NCI-H510A (cell line): Measurements from ENCODE around the gene ECE1.

Experiments used
- DNase-seq: peaks from one replicate; lab custom pipeline; 2025; lab: John Stamatoyannopoulos, UW

Gene ECE1

DNA sequence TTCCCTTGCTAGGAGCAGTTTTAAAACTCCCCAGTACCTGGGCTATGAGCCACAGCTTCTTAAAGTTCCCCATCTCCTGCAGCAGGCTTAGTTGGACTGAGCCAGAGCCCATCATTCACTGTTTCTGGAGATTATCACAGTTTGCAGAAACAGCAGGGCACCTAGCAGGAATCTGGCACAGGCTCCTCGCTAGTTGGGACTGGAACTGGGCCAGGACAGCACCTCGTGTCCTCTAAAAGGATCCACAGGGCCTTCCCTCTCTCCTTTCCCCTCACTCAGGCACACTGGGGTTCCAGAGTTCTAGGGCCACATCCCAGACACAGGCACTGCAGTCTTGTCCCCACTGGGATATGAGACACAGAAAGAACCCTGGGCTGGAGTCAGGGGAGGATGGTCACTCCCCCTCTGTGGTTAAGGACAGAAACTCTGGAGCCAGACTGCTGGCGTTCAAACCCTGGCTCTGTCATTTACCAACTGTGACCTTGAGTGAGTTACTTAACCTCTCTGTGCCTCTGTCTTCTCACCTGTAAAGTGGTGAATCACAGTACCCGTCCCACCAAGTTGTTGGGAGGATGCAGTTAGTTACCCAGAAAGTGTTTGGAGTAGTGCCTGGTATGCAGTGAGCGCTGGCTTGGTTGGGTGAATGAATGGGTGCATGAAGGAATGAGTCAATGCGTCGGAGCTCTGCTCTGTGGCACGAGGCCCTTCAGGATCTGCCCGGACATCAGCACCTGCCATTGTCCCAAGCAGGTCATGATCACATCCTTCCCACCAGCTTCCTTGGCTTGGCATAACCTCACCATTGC lies 18.8 kb upstream of the ECE1 start:
- no peak for DNase-seq

DNA sequence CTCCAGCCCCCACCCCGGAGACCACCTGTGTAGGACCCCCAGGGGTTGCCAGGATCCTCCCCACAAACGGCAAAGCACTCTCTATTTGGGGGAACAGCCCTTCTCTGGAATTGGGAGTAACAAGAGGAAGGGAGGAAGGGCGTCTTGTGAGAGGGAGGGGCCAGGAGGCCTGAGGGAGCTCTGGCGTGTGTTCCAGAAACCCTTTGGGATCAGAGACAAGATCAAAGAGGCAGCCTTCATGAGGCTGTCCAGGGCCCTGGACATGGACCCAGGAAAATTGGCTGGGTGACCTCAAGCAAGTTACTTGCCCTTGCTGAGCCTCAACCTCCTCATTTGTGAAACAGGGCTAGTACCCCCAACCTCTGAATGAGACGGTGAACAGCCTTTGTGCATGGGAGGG lies 18.1 kb upstream of the ECE1 start:
- DNase-seq = no peak

DNA sequence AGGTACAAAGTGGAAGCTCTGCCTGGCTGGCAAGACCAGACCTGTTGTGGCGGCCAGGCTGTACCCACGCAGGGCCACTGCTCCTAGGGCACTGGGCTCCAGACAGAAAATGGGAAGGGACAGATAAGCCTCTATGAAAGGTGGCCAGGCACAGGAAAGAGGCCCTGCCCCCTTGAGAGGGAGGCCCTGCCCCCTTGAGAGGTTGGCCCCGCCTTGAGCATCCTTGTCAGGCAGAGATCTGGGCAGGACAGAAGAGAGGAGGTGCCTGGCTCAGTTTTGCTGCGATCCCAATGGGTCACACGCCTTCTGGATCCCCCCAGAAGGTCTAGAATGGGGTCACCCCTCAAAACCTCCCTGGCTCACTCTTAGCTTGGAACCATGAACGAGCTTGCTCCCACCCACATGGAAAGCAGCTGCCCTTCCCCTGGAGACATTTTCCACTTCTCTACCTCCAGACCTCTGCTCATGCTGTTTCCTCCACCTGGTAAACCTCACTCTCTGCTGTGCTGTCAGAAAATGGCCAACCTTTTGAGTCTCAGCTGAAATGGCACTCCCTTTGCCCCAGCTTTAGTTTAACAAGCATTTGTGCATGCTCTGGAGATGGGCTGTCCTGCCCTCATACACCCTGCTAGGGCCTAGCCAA lies 17.5 kb upstream of the ECE1 start:
- DNase-seq = no peak

- no peak for DNase-seq
Observed at GRCh38 chr1:21307210-21307609, 16.9 kb upstream of the ECE1 start.

GRCh38 chr1:21305900-21306189 lies 15.6 kb upstream of the ECE1 start:
- no peak for DNase-seq

- DNase-seq = no peak
Observed at GRCh38 chr1:21305155-21305899, 15.1 kb upstream of the ECE1 start.

DNA sequence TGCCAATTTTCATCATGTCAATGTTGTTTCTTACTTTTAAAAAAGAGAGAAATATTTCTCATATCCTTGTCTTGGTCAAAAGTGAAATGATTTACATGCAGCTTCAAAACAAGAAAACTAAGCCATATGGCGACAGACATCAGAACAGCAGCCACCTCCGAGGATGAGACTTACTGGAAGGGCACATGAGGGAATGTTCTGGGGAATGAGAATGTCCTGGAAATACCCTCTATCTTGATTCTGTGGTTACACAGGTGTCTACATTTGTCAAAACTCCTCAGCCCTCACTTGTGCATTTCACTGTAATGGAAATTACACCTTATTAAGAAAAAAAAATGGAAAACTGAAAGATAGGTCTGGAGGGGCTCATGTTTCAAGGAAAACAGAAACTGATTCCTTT lies 14.2 kb upstream of the ECE1 start:
- no peak for DNase-seq

- DNase-seq = no peak
Observed at GRCh38 chr1:21302747-21303715, 12.8 kb upstream of the ECE1 start.

DNA sequence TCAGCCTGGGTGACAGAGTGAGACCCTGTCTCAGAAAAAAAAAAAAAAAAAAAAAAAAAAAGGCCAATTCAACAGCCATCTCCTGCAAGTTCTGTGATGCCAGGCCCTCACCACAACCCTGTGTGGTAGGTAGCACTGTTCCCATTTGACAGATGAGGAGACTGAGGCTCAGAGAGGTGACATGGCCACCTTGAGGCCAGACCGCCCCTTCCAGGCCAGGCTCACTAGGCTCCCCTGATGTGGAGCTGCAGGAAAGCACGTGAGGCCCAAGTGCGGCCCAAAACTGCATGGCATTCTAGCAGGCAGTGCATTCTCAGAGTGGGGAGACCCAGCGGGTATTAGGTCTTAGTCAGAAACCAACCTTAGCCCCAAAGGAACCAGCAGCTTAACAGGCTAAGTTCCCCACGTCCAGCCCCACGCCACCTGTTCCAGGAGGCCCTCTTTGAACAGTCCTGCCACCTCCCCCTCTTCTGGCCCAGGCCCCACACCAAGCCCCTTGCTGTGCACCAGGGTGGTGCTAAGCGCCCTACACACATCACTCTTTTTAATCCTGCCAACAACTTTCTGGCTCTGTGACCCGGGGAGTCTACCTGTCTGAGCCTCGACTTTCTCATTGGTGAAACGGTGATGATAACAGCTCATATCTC lies 11.7 kb upstream of the ECE1 start:
- DNase-seq = no peak

GRCh38 chr1:21300774-21301173 lies 10.5 kb upstream of the ECE1 start:
- no peak for DNase-seq

DNA sequence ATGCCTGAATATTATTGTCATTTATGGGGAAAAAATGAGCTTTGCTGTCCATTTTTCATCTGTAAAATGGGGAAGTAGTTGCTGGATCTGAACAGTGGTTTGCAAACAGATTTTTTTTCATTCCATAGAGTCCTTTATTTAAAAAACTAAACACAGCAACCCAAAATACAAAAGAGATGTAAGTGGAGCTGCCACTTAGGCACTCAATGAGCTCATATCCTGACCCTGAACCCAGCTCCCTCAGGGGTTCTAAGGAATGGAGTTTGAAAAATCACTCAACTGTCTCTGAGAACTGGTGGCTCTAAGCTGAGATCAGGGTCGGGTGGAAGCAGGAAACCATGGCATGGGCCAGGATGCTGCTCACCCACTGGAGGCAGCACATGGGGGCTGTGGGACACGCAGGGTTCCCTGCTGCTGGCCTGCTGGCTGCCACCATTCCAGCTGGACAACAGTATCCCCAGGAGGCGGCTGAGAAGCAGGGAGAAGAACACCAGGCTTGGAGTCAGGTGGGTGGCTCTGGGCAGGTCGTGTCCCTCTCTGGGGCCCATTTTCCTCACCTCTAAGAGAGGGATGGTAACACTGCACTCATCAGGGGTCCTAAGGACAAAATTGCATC lies 9.6 kb upstream of the ECE1 start:
- no peak for DNase-seq

- no peak for DNase-seq
Observed at GRCh38 chr1:21298981-21299391, 8.7 kb upstream of the ECE1 start.

GRCh38 chr1:21297975-21298374 lies 7.7 kb upstream of the ECE1 start:
- no peak for DNase-seq

GRCh38 chr1:21296509-21297354 lies 6.5 kb upstream of the ECE1 start:
- no peak for DNase-seq

DNA sequence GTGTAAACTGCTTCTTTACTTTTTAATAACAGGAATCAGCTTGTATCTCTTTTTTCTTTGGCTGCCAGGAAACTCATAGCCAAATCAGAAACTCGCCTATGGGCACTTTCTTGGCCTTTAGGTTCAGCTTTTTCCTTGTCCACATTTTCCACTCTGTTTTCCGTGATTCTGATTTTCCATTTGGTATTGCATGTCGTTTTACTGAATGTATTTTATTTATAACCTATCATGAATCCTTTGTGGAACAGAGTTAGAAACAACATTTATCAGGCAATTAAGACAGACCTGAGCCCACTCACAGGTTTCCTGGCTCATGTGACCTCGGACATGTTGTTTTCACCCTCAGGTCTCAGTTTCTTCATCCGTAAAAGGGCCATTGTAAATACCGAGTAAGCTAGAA lies 5.3 kb upstream of the ECE1 start:
- no peak for DNase-seq

- no peak for DNase-seq
Observed at GRCh38 chr1:21295002-21295401, 4.7 kb upstream of the ECE1 start.

DNA sequence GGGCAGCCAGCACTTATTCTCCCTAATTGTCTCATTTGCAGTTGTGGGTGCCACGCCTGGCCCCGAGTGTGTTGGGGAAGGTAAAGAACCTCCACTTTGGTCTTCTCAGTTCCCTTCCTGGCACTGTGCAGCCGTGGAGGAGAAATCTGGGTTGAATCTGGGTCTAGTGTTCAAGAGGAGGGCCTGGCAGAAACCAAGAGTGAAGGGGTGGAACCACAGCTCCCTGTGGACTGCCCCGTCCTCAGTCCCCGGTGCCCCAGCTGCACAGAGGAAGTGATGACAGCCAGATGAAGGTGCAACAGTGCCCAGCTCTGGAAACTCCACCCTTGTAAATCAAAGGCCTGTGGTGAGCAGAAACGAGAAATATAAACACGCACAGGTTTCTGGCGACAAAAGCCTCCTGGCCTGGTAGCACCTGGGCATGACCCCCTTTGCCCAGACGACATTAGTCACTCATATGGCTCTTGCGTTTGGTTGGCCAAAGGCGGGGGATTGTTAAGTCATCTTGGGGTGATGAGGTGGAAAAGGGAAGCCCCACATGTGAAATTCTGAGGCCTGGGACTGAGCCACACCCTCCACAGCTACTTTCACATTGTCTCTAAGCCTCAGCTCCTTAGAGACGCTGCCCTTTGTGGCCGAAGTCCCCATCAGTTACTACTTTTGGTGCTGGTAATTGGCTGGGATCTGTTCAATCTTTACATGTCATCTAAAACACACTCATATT lies 4.2 kb upstream of the ECE1 start:
- DNase-seq = no peak

DNA sequence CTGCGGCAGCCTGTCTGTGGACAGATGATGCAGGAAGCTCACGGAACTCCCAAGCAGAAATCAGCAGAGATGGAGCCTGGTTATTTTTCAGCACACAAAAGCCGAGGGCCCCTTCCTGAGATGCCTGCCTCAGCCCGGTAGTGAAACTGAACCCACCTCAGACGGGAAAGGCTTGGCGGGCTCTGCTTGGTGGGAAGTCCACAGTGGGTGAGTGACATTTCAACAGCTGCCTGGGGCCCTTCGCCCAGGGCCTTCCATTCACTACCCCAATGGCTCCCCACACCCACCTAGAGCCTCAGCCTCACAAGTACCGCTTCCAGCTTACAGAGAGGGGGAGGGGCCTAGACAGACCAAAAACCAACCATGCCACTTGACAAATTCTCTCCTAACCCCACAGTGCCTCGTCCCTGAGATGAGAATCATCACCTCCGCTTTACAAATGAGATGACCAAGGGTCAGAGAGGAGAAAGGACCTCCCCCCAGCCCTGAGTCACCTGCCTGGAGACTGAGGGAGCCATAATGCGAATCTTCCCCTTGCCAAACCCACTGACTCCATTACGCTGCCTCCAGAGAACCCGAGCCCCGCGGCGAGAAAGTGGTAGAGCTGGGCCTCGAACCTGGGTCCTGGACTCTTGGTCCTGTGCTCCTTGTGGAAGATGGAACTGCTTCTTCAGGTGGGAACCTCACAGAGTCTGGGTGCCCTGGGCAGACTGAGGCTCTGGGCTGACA lies 3.4 kb upstream of the ECE1 start:
- DNase-seq = no peak

- DNase-seq = no peak
Observed at GRCh38 chr1:21292984-21293536, 2.8 kb upstream of the ECE1 start.
